ENCODE data around the gene ITGA6.

The ITGA6 gene

GRCh38 chr2:172434821-172435605 is 7.6 kb downstream of the ITGA6 start:
- CTCF ChIA-PET: interaction anchor here (0.6 kb wide), 1 partner anchor 121 kb away, joined by 3 read pairs; no protein-coding TSS in a partner anchor
- TF ChIP-seq SUZ12 (IDR thresholded peaks at IDR 0.05): no peak
- TF ChIP-seq HDGF (IDR thresholded peaks at IDR 0.05; ENCODE audit: borderline replicate concordance): no peak
- no peak for TF ChIP-seq ELF4 (IDR thresholded peaks at IDR 0.05)
- POLR2A ChIA-PET: no interaction called here
- DNase-seq (ENCODE audit: extremely low spot score): no peak

DNA sequence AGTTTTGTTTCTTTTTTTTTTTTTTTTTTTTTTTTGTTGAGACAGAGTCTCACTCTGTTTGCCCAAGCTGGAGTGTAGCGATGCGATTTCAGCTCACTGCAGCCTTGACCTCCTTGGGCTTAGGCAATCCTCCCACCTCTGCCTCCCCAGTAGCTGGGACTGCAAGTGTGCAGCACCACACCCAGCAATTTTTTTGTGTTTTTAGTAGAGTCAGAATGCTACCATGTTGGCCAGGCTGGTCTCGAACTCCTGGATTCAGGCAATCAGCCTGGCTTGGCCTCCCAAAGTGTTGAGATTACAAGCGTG is 8.2 kb downstream of the ITGA6 start:
- DNase-seq (ENCODE audit: extremely low spot score): no peak
- ChIA-PET POLR2A (no interaction called here), CTCF (no interaction called here)
- TF ChIP-seq SP1 (IDR thresholded peaks at IDR 0.05): no peak
- TF ChIP-seq FOXM1 (IDR thresholded peaks at IDR 0.05; ENCODE audit: borderline replicate concordance): no peak
- TF ChIP-seq SUZ12 (IDR thresholded peaks at IDR 0.05): no peak
- TF ChIP-seq BHLHE40 (IDR thresholded peaks at IDR 0.05; ENCODE audit: borderline replicate concordance): no peak
- no peak for TF ChIP-seq TARDBP (IDR thresholded peaks at IDR 0.05)
- TF ChIP-seq HDGF (IDR thresholded peaks at IDR 0.05; ENCODE audit: borderline replicate concordance): no peak
- TF ChIP-seq LEF1 (IDR thresholded peaks at IDR 0.05; ENCODE audit: borderline replicate concordance): no peak
- TF ChIP-seq FOXK2 (IDR thresholded peaks at IDR 0.05): no peak
- no peak for TF ChIP-seq FOXA1 (IDR thresholded peaks at IDR 0.05)
- TF ChIP-seq ELF4 (IDR thresholded peaks at IDR 0.05): no peak
- TF ChIP-seq ZNF384 (IDR thresholded peaks at IDR 0.05): no peak

GRCh38 chr2:172436889-172437288 is 9.5 kb downstream of the ITGA6 start:
- ChIA-PET CTCF (no interaction called here), POLR2A (no interaction called here)
- TF ChIP-seq NFRKB (IDR thresholded peaks at IDR 0.05) (no peak), TARDBP (IDR thresholded peaks at IDR 0.05) (no peak), HDGF (IDR thresholded peaks at IDR 0.05; ENCODE audit: borderline replicate concordance) (no peak)
- no peak for DNase-seq (ENCODE audit: extremely low spot score)

DNA sequence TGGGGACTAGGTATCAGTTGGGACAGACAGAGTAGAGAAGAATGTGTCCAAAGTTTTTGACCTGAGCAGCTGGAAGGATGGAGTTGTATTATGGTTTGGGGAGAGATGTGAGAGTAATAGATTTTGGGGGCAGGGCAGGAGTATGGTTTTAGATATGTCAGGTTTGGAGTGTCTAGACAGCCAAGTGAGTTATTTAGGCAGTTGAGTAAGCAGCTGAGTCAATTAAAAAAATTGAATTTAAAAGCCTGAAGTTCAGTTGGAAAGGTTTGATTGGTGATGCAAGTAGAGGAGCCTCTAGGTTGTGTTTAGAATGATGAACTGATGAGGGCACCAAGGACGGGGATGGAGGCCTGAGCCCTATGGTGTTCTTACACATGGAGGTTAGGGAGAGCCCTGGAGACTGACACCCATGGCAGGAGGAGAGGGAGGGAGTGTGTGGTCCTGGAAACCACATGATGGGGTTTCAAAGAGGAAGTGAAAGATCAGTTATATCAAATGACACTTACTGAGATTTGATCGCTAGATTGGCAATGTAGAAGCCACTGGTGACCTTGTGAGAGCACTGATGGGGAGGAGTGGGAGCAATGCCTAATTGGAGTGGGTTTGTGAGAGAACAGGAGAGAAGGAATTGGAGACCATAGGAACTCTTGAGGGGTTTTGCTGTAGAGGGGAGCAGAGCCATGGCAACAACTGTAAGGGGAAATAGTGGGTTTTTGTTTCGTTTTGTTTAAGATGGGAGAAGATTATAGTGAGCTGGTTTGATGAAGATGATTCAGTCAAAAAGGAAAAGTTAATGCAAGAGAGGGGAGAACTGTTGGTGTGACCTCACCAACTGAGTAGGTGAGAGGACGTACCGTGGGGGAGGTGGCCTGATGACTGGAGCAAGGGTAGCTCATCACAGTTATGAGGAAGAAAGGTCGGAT is 10.3 kb downstream of the ITGA6 start:
- POLR2A ChIA-PET: no interaction called here

DNA sequence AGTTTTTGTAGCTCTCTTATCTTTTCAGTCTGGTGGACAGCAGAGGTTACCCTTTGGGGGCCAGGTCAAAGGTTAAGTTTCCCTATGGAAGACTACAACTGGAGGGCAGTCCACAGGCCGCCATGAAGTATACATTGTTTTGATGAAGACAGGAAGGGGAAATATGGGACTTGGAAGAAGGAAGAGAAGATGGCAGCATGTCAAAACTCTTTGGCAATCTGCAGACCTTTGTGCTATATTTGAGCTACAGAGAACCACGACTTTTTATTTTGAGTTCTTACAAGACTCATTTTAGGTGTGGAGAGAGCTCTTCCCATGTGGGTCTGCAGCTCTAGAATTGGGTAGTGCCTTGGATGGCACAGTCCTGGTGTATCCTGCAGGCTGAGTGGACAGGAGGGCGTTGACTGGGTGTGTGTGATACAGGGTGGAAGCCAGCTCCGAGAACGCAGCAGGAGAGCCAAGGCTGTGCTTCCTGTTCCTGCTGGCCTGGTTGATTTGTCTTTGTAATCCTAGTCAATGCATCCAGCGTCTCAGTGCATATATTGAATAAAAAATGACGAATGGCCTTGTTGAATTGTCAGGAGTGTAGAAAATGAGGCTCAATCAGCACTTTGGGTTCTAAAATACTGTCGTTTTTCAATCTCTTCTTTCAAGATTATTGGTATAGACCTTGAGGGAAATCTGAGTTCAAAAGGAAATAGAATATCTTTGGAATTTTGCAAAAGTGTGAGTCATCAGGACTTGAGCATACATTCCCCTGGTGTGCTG is 11.5 kb downstream of the ITGA6 start:
- TF ChIP-seq ARNT (IDR thresholded peaks at IDR 0.05) (no peak), CTBP1 (IDR thresholded peaks at IDR 0.05; ENCODE audit: borderline replicate concordance) (no peak), SUZ12 (IDR thresholded peaks at IDR 0.05) (no peak), L3MBTL2 (conservative IDR thresholded peaks at IDR 0.05) (no peak), BHLHE40 (IDR thresholded peaks at IDR 0.05; ENCODE audit: borderline replicate concordance) (no peak), SP1 (IDR thresholded peaks at IDR 0.05) (no peak), ELF4 (IDR thresholded peaks at IDR 0.05) (no peak), FOXK2 (IDR thresholded peaks at IDR 0.05) (no peak)
- TF ChIP-seq, protein P1, sequence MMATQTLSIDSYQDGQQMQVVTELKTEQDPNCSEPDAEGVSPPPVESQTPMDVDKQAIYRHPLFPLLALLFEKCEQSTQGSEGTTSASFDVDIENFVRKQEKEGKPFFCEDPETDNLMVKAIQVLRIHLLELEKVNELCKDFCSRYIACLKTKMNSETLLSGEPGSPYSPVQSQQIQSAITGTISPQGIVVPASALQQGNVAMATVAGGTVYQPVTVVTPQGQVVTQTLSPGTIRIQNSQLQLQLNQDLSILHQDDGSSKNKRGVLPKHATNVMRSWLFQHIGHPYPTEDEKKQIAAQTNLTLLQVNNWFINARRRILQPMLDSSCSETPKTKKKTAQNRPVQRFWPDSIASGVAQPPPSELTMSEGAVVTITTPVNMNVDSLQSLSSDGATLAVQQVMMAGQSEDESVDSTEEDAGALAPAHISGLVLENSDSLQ (IDR thresholded peaks at IDR 0.05): no peak
- no peak for DNase-seq (ENCODE audit: extremely low spot score)
- ChIA-PET CTCF (interaction anchor here (1.3 kb wide), 1 partner anchor 9 kb away, joined by 3 read pairs; no protein-coding TSS in a partner anchor), POLR2A (interaction anchor here (1.4 kb wide), 1 partner anchor 11 kb away, joined by 5 read pairs; the partner anchor contains the start of gene ITGA6)

More for the DNA sequence above, 10.3 kb downstream of the ITGA6 start:
- CTCF ChIA-PET: interaction anchor here (1.3 kb wide), 1 partner anchor 10 kb away, joined by 3 read pairs; no protein-coding TSS in a partner anchor
- TF ChIP-seq ELF4 (IDR thresholded peaks at IDR 0.05): no peak
- no peak for TF ChIP-seq LEF1 (IDR thresholded peaks at IDR 0.05; ENCODE audit: borderline replicate concordance)
- TF ChIP-seq HDGF (IDR thresholded peaks at IDR 0.05; ENCODE audit: borderline replicate concordance): no peak
- TF ChIP-seq FOXM1 (IDR thresholded peaks at IDR 0.05; ENCODE audit: borderline replicate concordance): no peak
- no peak for TF ChIP-seq BHLHE40 (IDR thresholded peaks at IDR 0.05; ENCODE audit: borderline replicate concordance)
- TF ChIP-seq SUZ12 (IDR thresholded peaks at IDR 0.05): no peak
- no peak for TF ChIP-seq ZNF384 (IDR thresholded peaks at IDR 0.05)
- no peak for TF ChIP-seq FOXK2 (IDR thresholded peaks at IDR 0.05)
- no peak for DNase-seq (ENCODE audit: extremely low spot score)

GRCh38 chr2:172439509-172439860 is 12.1 kb downstream of the ITGA6 start:
- TF ChIP-seq, protein P1 (IDR thresholded peaks at IDR 0.05): no peak
- TF ChIP-seq L3MBTL2 (conservative IDR thresholded peaks at IDR 0.05): no peak
- TF ChIP-seq TARDBP (IDR thresholded peaks at IDR 0.05): no peak
- no peak for TF ChIP-seq FOXK2 (IDR thresholded peaks at IDR 0.05)
- TF ChIP-seq BHLHE40 (IDR thresholded peaks at IDR 0.05; ENCODE audit: borderline replicate concordance): no peak
- no peak for TF ChIP-seq SP1 (IDR thresholded peaks at IDR 0.05)
- CTCF ChIA-PET: interaction anchor here (1.7 kb wide), 1 partner anchor 22 kb away, joined by 10 read pairs; no protein-coding TSS in a partner anchor
- POLR2A ChIA-PET: interaction anchor here (1.4 kb wide), 1 partner anchor 12 kb away, joined by 5 read pairs; the partner anchor contains the start of gene ITGA6
- DNase-seq (ENCODE audit: extremely low spot score): no peak

Measured in HEK293T (cell line).